Dedifferentiated amniotic fluid mesenchymal stem cell (primary cell): ENCODE data around the gene AUTS2.

Experiments
- DNase-seq: peaks from one replicate; pipeline ENCODE4 v3.0.0-alpha.2; 2016; ENCODE audit errors: extremely low spot score

The AUTS2 gene

GRCh38 chr7:69624435-69625230, 26.4 kb downstream of the AUTS2 start:
- no peak for DNase-seq

GRCh38 chr7:69625238-69625637, 27.0 kb downstream of the AUTS2 start:
- DNase-seq = no peak

GRCh38 chr7:69625798-69626197, 27.5 kb downstream of the AUTS2 start:
- no peak for DNase-seq

- DNase-seq = peak; percentile 78
Measured at GRCh38 chr7:69630292-69630691, 32.0 kb downstream of the AUTS2 start.

GRCh38 chr7:69631131-69631530, 32.9 kb downstream of the AUTS2 start:
- DNase-seq = no peak

- no peak for DNase-seq
Measured at GRCh38 chr7:69632280-69632679, 34.0 kb downstream of the AUTS2 start.

GRCh38 chr7:69633122-69633831, 35.0 kb downstream of the AUTS2 start:
- DNase-seq = no peak

- no peak for DNase-seq
Measured at GRCh38 chr7:69635555-69636185, 37.4 kb downstream of the AUTS2 start.

- no peak for DNase-seq
Measured at GRCh38 chr7:69638674-69639073, 40.4 kb downstream of the AUTS2 start.

GRCh38 chr7:69640216-69640615, 41.9 kb downstream of the AUTS2 start:
- DNase-seq = no peak

GRCh38 chr7:69640925-69641594, 42.8 kb downstream of the AUTS2 start:
- no peak for DNase-seq

GRCh38 chr7:69643265-69643664, 45.0 kb downstream of the AUTS2 start:
- no peak for DNase-seq

GRCh38 chr7:69643708-69644445, 45.6 kb downstream of the AUTS2 start:
- no peak for DNase-seq

- no peak for DNase-seq
Measured at GRCh38 chr7:69645683-69646082, 47.4 kb downstream of the AUTS2 start.

- DNase-seq = no peak
Measured at GRCh38 chr7:69651101-69651590, 52.9 kb downstream of the AUTS2 start.

- no peak for DNase-seq
Measured at GRCh38 chr7:69652947-69653701, 54.8 kb downstream of the AUTS2 start.

GRCh38 chr7:69653806-69654205, 55.5 kb downstream of the AUTS2 start:
- no peak for DNase-seq

GRCh38 chr7:69654381-69654780, 56.1 kb downstream of the AUTS2 start:
- DNase-seq = peak; percentile 39

GRCh38 chr7:69654849-69655707, 56.8 kb downstream of the AUTS2 start:
- no peak for DNase-seq

GRCh38 chr7:69656077-69656476, 57.8 kb downstream of the AUTS2 start:
- no peak for DNase-seq
